Urothelium cell line (cell line): Measurements from ENCODE around the gene HTRA3.

Experiments used
- DNase-seq: peaks from one replicate; pipeline ENCODE4 v3.0.0; 2011; ENCODE audit warnings: low spot score, mixed read lengths
- FAIRE-seq: peaks from 2 replicates; lab custom pipeline; 2011; peaks lifted over from hg19 to GRCh38; lab: Jason Lieb, UNC

HTRA3 gene

GRCh38 chr4:8265171-8265929 lies 4.2 kb upstream of the HTRA3 start:
- no peak for DNase-seq
- FAIRE-seq = no peak

DNA sequence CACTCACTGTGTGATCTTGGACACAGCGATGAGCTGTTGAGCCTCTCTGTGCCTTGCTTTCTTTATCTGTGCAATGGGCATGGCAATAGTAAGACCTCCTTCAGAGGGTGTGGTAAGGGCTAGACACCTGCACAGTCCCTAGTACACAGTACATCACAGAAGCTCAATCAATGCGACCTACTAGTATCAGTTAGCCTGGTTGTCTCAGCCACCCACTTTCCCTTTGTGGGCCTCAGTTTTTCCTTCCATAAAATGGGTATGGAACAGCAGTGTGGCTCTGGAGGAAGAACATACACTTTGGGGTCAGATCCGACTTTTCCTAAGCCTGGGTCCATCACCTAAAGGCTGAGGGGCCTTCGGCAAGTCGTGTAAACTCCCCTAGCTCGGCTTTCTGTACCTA lies 3.5 kb upstream of the HTRA3 start:
- DNase-seq = no peak
- FAIRE-seq = no peak

- FAIRE-seq (no peak), DNase-seq (no peak)
These were observed 3.0 kb upstream of the HTRA3 start for GRCh38 chr4:8266508-8266907.

DNA sequence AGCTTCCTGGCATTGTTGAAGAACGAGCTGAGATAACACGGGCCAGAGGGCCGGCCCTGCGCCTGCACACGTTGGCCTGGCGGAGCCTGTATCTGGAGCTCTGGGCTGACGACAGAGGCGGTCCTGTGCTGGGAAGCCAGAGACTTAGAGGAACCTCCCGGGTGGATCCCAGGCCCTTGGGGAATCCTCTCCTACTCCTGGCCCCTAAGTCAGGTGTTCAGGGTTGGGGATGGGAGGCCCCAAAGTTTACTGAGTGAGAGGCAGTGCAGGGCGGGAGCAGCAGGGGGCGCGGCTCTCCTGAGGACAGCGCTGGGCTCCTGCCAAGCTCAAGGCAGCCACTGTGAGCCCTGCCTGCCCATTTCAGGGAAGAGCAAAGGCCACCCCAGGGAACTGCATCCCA lies 2.5 kb upstream of the HTRA3 start:
- peak; percentile 56 for DNase-seq
- FAIRE-seq = no peak

- FAIRE-seq = no peak
These were observed 1.3 kb upstream of the HTRA3 start for GRCh38 chr4:8268211-8268610.

DNA sequence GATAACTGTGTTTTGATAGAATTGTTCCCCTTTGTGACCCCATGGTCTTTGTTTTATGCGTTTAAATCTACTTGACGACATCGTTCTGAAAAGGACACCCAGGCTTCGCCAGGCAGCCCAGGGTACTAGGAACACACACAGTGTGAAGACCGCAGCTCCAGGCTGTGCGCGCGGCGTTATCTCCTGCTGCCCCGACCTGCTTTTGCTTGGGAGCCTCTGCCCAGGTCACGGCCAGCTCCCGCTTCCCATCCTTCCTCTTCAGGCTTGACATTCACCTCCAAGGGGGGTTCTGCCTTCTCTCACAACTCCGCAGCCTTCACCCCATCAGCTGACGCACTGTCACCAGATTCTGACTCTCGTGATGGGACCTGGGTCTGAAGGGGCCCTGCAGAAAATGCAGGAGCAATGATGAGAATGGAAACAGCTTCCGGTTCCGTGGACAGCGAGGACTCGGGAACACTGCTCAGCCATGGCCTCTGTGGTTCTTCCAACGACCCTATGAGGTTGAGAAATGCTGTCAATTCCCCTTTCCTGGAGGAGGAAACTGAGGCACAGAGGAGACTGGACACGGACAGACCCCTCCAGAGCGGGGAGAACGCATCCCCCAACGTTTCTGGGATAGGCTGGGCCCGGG lies 536 bp upstream of the HTRA3 start:
- FAIRE-seq (no peak), DNase-seq (no peak)

More at GRCh38 chr4:8268211-8268610, 1.3 kb upstream of the HTRA3 start:
- DNase-seq = no peak

DNA sequence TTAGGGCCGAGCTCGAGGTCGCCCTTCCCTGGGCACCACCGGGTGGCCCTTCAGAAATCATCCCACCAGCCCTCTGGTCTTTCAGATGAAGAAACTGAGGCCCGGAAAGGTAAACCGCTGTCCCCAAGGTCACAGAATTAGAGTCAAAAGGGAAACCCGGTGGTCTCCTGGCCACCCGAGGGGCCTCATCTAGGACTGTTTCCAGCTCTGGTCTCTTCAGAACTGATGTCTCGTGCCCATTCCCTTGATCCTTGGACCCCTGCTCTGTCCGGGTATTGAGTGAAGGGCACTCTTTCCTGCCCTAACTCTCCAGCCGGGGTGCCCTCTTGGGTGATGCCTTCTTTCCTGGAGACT lies 841 bp downstream of the HTRA3 start:
- DNase-seq (no peak), FAIRE-seq (no peak)

DNA sequence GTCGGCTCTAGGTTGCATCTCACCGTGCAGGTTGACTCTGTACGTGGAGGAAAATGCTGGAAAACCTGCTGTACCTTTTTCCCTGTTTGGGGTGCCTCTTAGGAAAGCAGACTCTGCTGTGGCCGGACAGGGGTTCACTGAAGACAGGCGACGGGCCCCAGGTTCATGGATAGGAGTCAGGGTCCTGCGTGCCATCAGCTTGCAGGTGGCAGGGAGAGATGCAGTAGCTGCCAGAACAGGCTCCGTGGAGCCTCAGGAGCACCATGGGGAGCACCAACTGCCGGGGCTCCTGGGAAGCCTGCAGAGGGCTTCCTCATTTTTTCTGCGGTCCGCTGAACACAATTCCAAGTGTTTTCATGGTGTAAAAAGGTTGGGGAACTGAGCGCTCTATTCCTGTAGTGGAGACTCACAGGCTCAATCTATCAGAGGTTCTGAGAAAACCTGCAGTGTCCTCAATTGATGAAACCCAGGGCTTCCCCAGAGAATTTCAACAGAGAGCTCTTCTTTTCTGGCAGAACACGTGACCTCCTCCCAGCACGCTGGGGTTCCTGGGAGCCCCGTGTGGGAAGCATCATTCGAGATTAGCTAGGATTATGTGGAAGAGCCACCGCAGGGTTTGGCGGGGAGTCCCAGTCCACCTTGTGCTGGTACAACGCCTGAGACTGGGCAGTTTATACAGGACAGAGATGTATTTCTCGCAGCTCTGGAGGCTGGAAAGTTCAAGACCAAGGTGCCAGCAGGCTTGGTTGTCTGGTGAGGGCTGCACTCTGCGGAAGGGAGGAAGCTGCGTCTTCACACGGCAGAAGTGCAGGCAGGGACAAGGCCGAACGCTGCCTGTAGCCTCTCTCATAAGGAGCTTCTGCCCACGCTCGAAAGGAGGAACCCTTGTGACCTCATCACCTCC lies 1.6 kb downstream of the HTRA3 start:
- DNase-seq (no peak), FAIRE-seq (no peak)

GRCh38 chr4:8271821-8272220 lies 2.3 kb downstream of the HTRA3 start:
- FAIRE-seq = no peak
- no peak for DNase-seq

DNA sequence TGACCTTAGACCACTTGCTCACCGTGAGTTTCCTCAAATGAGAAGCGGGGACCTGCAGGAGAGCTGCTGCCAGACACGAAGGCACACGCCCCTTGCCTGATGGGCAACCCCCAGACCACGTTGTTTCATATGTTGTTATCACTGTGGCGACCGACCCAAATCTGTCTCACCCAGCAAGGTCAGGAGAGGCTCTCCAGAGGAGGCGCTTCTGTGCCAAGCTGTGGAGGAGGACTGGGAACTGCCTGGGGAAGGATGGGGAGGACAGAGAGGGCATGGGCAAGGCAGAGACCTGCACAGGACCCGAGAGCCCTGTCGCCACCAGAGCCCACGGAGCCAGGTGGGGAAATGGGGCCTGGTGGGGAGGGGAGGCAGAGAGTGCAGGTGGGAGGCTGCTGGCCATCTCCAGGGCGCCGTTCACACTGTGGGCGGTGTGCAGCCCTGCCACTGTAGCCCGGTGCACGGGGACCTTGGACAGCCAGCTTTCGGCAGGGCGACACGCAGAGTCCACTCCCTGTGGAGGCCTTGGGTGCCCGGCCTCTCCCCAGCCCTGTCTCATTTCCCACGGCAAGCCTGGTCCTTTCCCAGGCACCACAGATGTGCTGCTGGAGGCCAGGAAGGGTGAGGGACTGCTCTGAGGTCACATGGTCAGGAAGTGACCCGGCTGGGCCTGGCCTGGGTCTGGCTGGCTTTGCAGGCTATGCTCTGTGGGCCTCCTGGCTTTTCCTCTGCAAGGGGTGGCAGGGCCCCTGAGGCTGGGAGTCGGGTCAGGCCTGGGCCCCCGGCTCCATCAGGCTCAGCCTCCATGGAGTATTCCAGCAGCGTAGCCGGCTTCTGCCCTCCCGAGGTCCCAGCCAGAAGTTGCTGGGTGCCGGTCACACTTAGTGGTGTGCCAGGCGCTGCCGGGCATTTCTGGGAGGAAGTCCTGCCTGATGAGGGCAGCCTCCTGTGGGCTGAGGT lies 3.2 kb downstream of the HTRA3 start:
- FAIRE-seq = no peak
- no peak for DNase-seq

DNA sequence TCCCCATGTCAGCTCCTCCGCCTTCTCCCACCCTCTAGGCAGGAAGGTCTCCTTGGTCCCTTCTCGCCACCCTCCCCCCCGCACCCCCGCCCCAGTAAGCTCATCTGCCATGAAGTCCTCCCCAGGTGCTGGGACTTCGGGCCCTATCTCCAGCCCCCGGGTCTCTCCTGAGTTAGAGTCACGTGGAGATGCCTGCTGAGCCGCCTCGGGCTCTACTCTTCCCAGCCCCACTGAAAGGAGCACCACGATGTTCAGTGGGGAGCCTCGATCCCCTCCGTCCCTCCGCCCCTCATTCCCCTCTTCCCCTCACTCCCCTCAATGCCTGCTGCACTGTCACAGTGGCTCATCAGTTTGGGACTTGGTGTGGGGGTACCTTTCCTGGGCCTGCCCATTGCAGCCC lies 3.9 kb downstream of the HTRA3 start:
- DNase-seq (no peak), FAIRE-seq (no peak)

- FAIRE-seq (no peak), DNase-seq (no peak)
These were observed 4.6 kb downstream of the HTRA3 start for GRCh38 chr4:8274066-8274652.

GRCh38 chr4:8274765-8275547 lies 5.4 kb downstream of the HTRA3 start:
- DNase-seq (no peak), FAIRE-seq (no peak)

- FAIRE-seq = no peak
- DNase-seq = no peak
These were observed 6.0 kb downstream of the HTRA3 start for GRCh38 chr4:8275548-8275910.

- FAIRE-seq = no peak
These were observed 7.0 kb downstream of the HTRA3 start for GRCh38 chr4:8276358-8277240.

DNA sequence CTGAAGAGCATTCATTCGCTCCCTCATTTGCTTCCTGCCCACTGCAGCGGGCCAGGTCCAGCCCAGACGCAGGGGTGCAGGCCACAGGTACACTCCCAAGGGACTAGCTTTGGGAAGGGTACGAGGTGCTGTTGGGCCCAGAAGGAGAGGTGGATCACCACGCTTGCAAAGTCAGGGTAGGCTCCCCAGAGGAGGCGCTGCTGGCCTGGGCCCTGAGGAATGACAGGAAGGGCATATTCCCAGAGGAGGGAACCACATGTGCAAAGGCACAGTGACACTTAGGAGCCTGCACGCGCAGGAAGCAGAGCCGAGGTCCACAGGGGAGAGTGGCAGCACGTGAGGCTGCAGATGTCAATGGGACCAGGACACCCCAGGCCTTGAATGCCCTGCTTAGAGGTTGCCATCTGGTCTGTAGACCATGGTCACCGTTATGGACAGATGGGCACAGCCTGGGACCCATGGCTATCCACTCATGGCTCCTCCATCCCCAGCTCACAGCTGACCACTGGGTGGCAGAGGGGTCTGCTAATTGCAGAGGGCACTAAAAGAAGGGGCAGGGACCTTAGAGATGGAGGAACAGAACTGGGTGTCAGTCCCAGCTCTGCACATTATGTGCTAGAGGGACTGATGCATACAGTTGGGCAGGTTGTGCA lies 7.9 kb downstream of the HTRA3 start:
- FAIRE-seq = no peak

More at GRCh38 chr4:8276358-8277240, 7.0 kb downstream of the HTRA3 start:
- peak; percentile 26 for DNase-seq

GRCh38 chr4:8278009-8278395 lies 8.4 kb downstream of the HTRA3 start:
- no peak for DNase-seq
- FAIRE-seq = no peak

More for the DNA sequence above, 7.9 kb downstream of the HTRA3 start:
- no peak for DNase-seq
